GM19324 (cell line): Measurements from ENCODE around the gene MAP1LC3A.
"Not testable (repeated sequence)": the region's sequence is repeated elsewhere in the genome, so short reads cannot be mapped to it uniquely, and the experiment has no call there.

Experiments
- ATAC-seq: cut with Tn5 transposase; IDR thresholded peaks from one replicate; pipeline ENCODE4 v1.9.1; 2021; ENCODE audit warnings: mild to moderate bottlenecking, moderate library complexity; ENCODE audit not compliant: unreplicated experiment, low FRiP score

Gene MAP1LC3A

DNA sequence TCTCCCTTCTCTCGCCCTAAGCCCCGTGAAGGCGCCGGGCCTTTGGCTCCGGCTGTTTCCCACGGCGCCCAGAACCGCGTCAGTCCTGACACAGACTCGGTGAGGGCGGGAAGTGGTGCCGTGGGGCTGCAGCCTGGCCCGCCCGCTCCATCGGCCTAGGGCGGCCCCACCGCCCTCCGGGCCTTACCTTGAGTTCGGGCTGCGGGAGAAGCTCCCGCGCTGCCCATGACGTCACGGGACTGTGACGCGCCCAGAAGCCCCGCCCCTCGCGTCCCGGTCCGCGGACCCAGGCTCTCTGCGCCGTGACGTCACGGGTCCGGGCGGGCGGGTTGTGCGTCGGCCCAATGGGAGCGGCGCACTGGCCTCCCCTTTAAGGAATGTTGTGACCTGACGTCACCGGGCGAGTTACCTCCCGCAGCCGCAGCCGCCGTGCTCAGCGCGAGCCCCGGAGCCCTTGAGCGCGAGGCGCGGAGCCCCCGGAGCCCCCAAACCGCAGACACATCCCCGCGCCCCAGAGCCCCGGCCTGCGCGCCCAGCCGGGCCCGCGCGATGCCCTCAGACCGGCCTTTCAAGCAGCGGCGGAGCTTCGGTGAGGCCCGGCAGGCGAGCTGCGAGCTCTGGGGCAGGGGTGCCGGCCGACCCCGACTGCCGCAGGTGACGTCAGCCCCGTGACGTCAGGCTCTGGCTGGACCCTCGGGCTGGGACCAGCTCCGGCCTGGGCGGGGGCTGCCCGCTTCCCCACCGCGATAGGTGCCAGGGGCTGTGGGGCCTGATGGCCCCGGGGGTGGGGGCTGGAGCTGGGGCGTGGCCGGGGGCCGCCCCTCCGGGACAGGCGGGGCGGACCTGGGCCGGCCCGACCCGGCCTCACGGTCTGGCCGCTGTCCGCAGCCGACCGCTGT is at the start of gene MAP1LC3A:
Gene MAP1LC3A (plus strand): TSS at position 399 of the 899 bp plus-strand sequence. CDS start 151 bp downstream, at position 550.
- peak; percentile 46 for ATAC-seq

DNA sequence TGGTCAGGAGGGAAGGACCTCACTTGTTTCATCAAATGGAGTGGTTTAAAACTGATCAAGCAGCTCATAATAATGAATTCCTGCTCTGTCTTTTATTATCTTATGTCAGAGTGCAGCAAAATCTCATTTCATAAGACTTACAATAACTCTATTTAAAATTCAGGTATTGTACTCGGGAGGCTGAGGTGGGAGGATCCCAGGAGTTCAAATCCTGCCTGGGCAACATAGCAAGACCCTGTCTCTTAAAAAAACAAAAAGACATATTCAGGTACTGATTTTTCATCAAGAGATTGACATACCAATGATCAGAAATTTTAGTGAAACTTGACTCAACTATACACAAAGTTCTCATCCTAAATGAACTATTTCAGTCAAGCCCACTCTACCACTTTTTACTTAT is 47.9 kb upstream of the MAP1LC3A start:
- ATAC-seq: no peak

- ATAC-seq: no peak
These were observed 46.6 kb upstream of the MAP1LC3A start for GRCh38 chr20:34511891-34512265.

DNA sequence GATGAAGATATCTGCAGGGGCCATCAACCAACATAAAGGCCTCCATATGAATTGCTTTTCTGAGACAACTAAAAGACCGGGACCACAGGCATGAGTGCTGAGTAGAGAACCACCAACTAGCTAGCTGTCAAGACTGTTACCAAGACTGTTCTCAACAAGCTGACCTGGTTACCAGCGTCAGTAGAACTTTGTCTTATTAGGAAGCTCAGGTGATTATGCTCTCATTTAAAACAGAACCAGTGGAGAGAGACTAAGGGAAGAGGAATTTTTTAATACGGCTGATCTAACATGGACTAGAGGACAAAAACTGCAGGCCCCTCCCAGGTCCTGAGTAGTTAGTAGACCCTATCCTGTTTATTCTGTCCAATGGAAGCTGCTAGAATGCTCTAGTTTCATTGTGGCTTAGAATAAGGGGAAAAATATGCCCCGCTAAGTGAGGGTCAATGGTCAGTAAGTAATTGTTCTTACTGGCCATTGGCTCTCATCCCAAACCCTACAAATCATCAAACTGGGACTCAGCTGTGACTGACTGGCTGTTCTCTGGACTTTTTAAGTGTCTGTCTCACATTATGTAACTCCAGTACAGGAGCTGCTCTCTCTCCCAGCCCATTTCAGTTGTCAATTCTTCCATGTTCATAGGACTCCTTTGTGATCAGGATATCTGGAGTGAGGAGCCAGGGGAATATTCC is 46.1 kb upstream of the MAP1LC3A start:
- no peak for ATAC-seq

- ATAC-seq: no peak
These were observed 45.5 kb upstream of the MAP1LC3A start for GRCh38 chr20:34512955-34513419.

DNA sequence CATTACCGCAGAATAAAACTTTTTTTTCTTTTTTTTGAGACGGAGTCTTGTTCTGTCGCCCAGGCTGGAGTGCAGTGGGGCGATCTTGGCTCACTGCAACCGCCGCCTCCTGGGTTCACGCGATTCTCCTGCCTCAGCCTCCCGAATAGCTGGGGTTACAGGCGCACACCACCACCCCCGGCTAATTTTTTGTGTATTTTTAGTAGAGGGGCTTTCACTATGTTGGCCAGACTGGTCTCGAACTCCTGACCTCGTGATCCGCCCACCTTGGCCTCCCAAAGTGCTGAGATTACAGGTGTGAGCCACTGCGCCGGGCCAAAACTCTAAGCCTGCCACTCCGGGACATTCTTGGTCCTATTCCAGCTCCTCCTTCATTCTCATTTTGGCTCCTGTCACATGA is 44.5 kb upstream of the MAP1LC3A start:
- not testable (repeated sequence) for ATAC-seq

DNA sequence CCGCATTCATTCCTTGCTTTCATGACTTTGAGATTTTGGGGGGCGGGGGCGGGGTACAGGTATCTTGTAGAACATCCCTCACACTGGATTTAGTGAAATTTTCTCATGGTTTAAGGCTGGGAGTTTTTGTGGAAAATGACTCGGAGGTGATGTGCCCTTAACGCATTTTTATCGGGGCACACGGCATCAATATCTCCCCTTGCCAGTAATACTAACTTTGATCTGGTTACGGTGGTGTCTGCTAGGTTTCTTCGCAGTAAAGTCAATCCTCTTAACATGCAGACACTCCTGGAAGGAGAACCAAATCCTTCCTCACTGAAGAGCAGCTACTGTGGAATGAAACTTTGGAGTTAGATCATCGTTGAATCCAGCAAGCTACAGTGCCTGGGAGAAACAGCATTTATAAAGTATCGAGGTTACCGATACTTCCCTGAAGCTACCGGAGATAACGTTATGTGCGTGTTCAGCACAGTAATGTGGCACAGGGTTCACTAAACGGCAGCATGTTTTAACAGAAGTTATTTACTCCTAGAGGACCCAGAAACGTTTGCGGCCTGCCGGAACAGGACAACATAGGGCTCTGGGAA is 43.5 kb upstream of the MAP1LC3A start:
- no peak for ATAC-seq

DNA sequence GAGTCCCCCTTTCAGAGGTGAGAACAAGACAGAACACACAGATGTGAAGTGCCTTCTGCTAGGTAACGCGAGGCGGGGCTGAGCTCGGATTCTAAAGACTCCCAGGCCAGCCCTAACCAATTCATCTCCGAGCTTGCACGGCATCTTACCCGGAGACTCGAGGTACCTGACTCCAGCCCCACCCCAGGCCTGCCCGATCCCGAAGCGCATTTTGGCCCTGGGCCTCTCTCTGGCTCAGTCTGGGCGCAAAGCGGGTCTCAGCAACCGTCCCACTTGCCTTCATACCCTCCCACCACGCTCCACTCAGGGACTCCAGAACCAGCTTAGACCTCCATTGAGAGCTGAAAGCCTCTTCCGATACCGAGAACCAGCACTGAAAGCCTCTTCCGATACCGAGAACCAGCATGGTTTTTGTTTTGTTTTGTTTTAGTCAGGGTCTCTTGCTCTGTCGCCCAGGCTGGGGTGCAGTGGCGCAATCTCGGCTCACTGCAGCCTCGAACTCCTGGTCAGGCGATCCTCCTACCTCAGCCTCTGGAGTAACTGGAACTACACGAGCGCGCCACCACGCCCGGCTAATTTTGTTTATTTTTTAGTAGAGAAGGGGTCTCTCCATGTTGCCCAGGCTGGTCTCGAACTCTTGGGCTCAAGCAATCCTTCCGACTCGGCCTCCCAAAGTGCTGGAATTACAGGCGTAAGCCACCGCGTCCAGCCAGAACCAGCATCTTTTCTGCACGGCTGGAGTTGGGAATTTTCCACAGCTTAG is 42.9 kb upstream of the MAP1LC3A start:
- peak; percentile 38 for ATAC-seq

GRCh38 chr20:34516247-34517113 is 42.0 kb upstream of the MAP1LC3A start, which contains the start of gene DYNLRB1:
Gene DYNLRB1 (plus strand): TSS chr20:34516422. CDS start chr20:34516459, 37 bp downstream.
- ATAC-seq: peak; percentile 78

DNA sequence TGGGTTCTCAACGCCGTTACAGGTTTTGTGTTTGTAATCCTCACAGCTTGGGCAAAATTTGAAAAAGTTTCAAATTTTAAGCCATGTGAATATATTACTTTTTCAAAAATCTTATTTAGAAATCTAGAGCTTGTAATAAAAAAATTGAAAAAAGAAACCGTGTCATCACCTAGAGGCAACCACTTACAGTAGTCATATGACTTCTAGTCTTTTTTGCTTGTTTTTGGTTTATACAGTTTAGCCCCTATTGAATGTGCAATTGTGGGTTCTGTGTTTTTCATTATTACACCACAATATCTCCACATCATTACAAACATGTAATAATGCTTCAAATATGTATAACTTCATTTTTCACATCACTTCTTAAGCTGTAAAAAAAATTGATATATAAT is 41.4 kb upstream of the MAP1LC3A start:
- no peak for ATAC-seq

DNA sequence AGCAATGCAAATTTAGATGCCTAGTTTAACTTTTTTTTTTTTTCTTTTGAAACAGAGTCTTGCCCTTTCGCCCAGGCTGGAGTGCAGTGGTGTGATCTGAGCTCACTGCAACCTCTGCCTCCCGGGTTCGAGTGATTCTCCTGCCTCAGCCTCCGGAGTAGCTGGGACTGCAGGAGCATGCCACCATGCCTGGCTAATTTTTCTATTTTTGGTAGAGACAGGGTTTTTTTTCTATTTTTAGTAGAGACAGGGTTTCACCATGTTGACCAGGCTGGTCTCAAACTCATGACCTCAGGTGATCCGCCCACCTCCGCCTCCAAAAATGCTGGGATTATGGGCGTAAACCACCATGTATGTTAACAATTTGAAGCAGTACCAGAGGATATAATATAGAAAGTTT is 39.7 kb upstream of the MAP1LC3A start:
- not testable (repeated sequence) for ATAC-seq

GRCh38 chr20:34519841-34520240 is 38.7 kb upstream of the MAP1LC3A start:
- not testable (repeated sequence) for ATAC-seq

DNA sequence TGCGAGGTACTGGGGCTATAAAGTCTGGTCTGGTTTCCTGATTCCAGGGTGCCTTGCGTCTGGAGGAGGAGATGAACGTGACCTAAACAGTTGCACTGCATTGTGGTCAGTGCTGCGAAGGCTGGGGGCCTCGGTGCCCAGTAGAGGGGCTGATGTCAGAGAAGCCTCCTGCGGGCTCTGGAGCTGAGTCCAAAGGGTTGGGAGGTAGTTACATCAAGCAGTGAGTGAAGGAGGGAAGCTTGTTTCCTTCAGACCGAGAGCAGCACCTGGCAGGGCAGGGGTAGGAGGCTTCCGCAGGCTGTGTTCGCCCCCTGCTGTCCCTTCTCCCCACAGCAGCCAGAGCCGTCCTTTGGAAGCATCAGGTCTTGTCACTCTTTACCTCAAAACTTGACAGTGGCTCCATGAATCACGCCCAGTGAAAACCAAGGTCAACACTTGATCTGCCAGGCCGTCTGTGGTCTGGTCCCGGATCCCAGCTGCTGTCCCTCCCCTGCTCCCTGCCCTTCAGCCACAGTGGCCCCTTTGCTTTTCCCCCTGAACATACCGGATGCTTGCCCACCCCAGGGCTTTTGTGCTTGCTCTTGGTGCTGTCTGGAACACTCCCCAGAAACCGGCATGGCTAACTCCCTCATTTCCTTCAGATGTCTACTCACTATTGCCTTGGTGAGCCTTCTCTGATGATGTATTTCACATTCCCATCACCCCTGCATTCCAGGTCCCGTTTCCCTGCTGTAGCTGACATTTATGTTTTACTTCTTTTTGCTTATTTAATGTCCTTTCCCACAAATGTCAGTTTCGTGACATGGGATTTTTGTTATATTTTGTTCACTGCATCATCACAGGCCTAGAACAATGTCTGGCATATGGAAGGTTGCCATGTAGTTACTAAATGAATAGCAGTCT is 35.3 kb upstream of the MAP1LC3A start:
- no peak for ATAC-seq

DNA sequence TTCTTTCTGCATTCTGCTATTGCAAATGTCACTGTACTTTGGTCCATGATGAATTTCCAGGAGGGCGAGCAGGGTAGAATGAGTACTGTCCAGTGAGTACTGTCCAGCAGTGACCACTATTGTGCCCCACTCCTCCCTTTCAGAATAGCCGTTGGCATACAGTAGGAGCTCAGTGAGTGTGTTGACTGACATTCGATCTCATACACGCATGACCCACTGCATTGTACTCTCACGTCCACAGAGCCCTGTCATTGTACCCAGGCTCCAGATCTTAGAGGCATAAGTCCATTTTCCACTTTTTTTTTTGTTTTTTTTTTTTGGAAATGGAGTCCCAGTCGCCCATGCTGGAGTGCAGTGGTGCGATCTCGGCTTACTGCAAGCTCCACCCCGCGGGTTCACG is 34.1 kb upstream of the MAP1LC3A start:
- no peak for ATAC-seq

DNA sequence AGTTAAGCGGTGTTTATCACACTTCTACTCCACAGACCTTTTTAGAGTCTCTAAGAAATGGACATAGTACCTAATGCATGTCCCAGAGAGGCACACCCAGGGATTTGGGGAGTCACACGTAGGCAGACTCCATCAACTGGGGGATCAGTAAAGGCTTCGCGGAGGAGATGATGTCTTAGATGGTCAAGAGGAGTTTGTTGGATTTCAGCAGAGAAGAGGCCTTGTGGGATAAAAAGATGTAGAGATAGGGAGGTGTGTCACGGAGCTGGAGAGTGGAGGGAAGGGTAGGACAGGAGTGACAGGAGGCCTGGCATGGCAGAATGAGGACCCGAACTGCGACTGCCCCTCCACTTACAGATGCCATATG is 33.2 kb upstream of the MAP1LC3A start:
- ATAC-seq: no peak

GRCh38 chr20:34525709-34526416 is 32.7 kb upstream of the MAP1LC3A start:
- ATAC-seq: no peak

GRCh38 chr20:34526466-34526865 is 32.1 kb upstream of the MAP1LC3A start:
- no peak for ATAC-seq

- no peak for ATAC-seq
These were observed 31.5 kb upstream of the MAP1LC3A start for GRCh38 chr20:34527016-34527415.
